T1000 (cell line): ENCODE measurements around the gene STX7.
"Not testable (repeated sequence)": the region's sequence is repeated elsewhere in the genome, so short reads cannot be mapped to it uniquely, and the experiment has no call there.

Experiments
- DNase-seq: peaks from one replicate; lab custom pipeline; 2025; ENCODE audit warnings: mixed read lengths; lab: John Stamatoyannopoulos, UW

The STX7 gene, protein sequence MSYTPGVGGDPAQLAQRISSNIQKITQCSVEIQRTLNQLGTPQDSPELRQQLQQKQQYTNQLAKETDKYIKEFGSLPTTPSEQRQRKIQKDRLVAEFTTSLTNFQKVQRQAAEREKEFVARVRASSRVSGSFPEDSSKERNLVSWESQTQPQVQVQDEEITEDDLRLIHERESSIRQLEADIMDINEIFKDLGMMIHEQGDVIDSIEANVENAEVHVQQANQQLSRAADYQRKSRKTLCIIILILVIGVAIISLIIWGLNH

DNA sequence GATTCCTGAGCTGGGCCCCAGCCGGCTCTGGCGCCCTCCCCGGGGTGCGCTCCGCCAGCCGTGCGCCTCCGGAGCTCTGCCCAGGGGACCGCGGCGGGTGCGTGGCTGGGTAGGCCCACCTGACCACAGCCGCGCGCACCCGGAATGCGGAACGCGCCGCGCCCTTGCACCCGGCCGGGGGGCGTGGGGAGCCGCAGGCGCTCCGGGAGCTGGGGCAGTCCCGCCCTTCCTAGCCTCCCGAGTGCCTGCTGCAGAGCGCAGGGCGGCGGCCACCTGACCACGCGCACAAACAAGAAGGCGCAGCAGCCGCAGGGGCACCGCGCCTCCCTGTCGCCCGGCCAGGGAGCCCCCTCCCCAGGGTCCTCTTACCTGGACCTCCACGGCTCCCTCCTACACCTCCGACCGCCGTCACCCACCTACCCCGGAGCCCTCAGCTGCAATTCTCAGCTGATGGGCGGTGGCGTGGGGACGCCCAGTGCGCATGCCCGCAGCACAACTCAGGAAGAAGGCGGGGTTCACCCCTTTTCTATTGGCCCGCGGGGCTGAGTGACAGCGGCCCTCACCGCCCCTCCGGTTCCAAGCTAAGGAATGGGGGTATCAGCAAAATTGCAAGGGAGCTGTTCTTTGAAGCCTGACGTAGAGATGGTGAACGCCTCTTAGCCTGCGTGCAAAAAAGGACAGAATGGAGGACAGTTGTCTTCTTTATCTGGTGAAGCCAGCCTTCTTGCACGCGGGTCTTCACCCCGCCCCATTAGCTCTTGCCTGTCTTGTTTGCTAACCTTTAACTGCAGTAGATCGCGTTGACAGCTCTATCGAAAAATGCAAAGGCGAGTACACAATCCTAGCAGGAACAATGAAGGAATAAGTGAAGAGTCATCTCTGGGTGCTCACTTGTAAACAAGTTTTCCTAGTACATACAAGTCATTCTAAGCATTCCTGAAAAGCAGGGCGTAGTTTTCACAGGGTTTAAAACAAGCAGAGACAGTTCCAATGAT is at the start of gene STX7:
STX7 (minus strand) TSS at position 479 of the 995 bp plus-strand sequence. CDS start 9,586 bp downstream, outside the sequence.
- peak; percentile 82 for DNase-seq

GRCh38 chr6:132560087-132560486 is 47.2 kb upstream of the STX7 start:
- not testable (repeated sequence) for DNase-seq

DNA sequence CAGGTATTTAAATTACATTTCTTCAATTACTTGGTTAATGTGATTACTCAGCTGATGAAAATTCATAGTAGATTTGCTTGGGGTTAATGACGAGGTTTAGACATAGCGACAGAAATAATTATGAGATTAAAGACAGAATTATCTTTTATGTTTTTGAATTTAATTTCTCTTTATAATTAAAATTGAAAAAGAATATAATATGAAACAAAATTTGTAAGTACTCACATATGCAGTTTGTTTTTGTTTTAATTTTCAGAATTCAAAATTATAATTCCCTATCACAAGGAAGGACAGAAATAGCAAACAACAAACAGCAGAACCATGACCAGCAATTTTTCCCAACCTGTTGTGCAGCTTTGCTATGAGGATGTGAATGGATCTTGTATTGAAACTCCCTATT is 39.5 kb upstream of the STX7 start, which contains the start of gene TAAR8:
TAAR8 (plus strand) TSS at position 301 of the 400 bp plus-strand sequence; CDS start at position 322, 21 bp downstream.
- DNase-seq = no peak

GRCh38 chr6:132551214-132551613 is 38.3 kb upstream of the STX7 start:
- no peak for DNase-seq

DNA sequence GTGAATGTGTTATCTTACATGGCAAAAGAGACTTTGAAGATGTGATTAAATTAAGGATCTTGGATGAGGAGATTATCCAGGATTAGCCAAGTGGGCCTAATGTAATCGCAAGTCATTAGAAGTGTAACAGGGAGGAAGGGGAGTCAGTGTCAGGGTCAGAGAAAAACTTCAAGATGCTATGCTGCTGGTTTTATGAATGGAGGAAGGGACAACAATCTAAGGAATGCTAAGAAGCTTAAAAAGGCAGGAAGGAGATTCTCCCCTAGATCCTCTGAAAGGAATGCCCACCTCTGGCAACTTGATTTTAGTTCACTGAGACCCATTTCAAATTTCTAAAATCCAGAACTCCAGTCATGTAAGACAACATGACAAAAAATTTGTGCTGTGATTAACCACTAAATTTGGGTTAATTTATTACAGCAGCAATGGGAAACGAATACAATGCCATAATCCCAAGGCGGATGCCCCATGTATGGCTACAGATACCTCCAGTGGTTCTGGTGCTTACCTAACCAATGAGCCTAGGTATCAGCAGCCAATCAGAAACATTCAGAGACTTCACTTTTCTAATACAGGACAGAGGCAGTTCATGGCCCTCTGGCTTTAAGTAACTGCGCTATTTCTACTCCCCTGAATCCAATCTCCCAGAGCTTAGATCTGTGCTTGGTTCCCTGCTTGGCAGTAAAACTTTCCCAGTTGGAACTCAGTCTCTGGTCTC is 36.0 kb upstream of the STX7 start:
- DNase-seq = no peak

- no peak for DNase-seq
Measured at GRCh38 chr6:132544826-132545225, 31.9 kb upstream of the STX7 start.

DNA sequence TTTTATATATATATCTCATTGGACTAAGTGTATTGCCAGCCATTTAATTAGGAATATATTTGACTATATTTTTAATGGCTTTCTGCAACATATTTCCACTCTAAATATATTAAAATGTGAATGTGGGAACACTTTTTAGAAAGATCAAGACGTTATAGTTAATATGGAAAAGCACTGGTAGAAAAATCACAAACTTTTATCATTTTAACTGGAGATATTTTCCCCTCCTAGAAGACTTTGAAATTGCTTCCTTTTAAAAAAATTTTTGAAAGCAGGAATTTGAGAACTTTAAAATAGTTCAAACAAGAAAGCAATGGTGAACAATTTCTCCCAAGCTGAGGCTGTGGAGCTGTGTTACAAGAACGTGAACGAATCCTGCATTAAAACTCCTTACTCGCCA is 25.1 kb upstream of the STX7 start, which contains the start of gene TAAR9:
TAAR9 (plus strand) TSS at position 301 of the 400 bp plus-strand sequence; CDS start at position 314, 13 bp downstream.
- no peak for DNase-seq

DNA sequence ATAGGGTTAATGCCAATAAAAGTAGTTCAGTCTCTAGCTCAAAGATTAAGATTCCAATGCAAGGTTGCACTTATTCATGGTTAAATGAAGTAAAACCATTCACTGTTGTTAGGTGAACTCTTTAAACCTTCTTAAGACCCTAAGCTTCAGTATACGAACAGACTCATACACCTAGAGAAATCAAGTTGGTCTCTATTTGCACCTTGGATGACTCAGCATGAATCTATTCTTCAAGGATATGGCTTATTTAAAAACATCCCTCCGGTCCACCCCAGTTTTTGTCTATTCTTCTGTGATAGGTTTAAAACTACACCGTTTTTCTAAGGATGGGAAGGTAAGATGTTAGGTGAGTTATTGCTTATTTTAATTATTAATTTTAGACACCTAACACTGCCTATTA is 24.2 kb upstream of the STX7 start:
- no peak for DNase-seq

DNA sequence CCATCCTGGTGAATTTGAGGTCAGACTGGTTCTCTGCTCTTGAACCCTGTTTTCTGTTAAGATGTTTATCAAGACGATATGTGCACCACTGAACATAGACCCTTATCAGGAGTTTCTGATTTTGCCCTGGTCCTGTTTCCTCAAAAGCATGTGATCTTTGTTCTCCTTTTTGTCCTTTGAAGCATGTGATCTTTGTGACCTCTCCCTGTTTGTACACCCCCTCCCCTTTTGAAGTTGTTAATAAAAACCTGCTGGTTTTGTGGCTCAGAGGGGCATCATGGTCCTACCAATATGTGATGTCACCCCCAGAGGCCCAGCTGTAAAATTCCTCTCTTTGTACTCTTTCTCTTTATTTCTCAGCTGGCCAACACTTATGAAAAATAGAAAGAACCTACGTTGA is 21.6 kb upstream of the STX7 start:
- DNase-seq = not testable (repeated sequence)

DNA sequence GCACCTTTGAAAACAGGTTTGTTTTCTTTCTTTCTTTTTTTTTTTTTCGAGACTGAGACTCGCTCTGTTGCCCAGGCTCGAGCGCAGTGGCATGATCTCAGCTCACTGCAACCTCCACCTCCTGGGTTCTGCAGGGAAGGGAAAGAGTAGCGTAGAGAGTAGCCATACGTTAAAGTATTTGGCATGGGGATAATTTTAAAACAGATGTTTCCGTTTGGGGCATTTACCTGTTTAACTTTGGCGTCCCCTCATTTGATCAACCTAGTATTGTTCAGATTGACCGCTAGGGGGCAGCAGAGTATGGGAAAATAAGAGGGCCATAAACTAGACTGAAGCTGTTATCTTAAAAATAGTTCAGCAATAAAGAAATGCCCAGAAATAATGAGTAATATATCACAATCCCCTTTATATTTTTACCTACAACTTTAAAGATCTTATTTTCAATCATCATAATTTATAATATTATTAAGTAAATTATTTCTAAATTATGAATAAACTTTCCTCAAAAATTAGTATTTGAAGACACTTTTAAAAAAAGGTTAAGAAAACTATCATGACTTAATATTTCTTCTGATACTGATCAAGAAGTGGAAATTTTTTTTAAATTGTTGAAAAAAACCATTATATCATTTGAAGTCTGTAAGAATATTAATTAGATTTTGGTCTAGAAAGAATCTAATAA is 17.5 kb upstream of the STX7 start:
- peak; percentile 19 for DNase-seq

DNA sequence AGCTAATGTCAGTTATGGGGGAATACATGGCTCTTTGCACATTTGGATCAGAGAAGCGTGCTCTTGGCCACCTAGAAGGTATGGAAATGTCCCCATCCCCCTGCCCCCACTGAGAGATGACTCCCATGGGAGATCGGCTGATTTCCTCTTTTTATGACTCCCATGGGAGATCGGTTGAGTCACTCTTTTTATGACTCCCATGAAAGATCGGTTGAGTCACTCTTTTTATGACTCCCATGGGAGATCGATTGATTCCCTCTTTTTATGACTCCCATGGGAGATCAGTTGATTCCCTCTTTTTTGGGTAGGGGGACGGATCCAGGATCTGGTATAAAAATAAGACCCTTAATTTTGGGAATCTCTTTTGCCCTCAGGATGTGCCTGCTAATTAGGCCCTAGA is 14.9 kb upstream of the STX7 start:
- peak; percentile 41 for DNase-seq

GRCh38 chr6:132526461-132526860 is 13.5 kb upstream of the STX7 start:
- DNase-seq = no peak

- DNase-seq = no peak
Measured at GRCh38 chr6:132525866-132526265, 12.9 kb upstream of the STX7 start.

GRCh38 chr6:132524646-132525045 is 11.7 kb upstream of the STX7 start:
- no peak for DNase-seq

DNA sequence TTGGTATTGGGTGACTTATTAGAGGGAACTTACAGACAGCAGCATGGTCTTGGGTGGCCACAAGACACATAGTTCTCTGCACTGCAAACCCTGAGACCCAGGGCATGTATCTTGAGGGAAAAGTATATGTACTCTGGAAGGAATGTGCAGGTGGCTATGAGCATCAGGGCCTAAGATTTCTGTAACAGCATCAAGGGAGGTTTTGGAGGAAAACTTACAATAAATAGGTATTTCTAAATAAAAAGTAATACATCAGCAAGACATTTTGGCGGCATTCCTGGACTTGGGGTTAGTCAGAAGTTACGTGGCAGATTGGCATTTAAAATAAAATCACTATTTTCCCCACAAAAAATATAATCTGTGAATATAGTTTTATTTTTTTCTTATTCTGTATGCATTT is 8.0 kb upstream of the STX7 start:
- no peak for DNase-seq

- DNase-seq = no peak
Measured at GRCh38 chr6:132515386-132515785, 2.5 kb upstream of the STX7 start.

GRCh38 chr6:132513831-132514545 is 1.1 kb upstream of the STX7 start:
- no peak for DNase-seq

DNA sequence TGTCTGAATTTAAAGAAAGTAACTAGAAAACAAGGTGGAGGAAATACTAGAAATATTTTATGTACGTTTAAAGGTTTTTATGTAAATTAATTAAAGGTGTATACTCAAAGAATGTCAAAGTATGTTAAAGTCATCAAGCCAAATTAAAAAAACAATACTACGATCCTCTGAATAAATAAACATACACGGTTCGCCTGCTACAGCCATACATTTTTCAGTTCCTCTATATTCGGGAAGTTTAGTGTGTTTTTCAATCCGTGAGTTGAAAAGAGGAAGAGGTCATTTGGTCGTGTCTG is 626 bp downstream of the STX7 start:
- DNase-seq = no peak

DNA sequence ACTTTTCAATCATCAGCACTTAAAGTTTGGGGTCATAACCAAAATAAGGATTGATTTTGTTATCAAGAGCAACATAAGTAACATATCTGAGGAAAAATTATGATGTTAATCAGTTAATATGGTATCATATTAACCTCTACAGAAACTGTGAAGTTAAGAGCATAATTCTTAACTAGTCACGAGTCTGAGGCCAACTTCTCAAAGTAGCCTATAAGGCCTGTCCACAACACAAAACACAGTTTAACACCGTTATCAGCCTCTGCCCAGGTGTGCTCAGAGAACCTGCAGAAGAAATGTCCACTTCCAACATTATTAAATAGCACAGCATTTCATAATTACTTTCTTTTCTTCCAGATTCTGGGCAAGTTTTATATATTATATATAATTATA is 1.1 kb downstream of the STX7 start:
- no peak for DNase-seq

DNA sequence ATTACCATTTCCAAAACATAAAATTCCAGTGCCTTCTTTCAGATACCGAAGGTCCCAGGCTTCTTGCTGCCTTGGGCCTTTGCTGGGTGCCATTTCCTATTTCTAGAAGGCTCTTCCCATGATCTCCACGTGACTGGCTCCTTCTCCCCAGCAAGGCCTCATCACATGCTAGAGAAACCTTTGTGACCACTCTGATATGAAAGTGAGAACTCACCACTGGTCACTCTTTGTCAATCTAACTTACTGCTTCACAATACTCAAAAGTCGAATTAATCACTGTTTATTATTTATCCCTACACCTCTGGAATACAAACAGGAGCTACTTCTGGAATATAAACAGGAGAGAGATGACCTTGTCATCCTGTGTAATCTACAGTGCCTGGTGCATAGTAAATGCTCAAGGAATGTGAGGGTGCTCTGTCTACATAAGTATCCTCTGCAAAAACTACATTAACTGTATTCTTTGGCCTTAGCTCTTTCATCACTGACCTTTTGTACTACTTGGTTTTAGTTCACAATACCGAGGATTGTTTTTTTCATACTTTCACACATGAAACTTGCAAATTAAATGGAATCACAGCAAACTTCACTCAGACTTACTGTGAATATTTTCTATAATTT is 1.6 kb downstream of the STX7 start:
- DNase-seq = no peak
